GM12878 (cell line): ENCODE measurements around the gene SUSD6. TPM values are rescaled to one million over a fixed set of nuclear protein-coding genes. Genes with fewer than 3 reads are reported as not detected.
A peak's percentile ranks its signal among the peaks of the same experiment; 100 is the strongest.

Source experiments
- ATAC-seq: fragments of 200-7000 bp; cut with Tn5 transposase; 3 replicates; pipeline ENCODE4 v1.9.1; 2020; ENCODE audit warnings: mild to moderate bottlenecking, moderate library complexity
- BruUV-seq: library from RNA; stranded (reverse); fragments of 400-500 nt; replicated peaks from 2 replicates; lab custom pipeline; 2021; lab: Mats Ljungman, UMichigan
- CTCF ChIA-PET: fragments of 300-600 bp; sonication (Branson Sonifier 250); formaldehyde crosslinking; extraction: SDS; loops from one replicate; lab custom pipeline; 2021; ENCODE audit warnings: inconsistent platforms; lab: Yijun Ruan, JAX
- POLR2A ChIA-PET: fragments of 350-600 bp; formaldehyde crosslinking; extraction: SDS; loops from one replicate; lab custom pipeline; 2021; ENCODE audit warnings: inconsistent platforms; lab: Charles Lee
- RAD21 ChIA-PET: fragments of 300-600 bp; sonication (Branson Sonifier 250); formaldehyde crosslinking; loops from one replicate; lab custom pipeline; 2023; ENCODE audit warnings: antibody characterized with exemption; ENCODE audit not compliant: unreplicated experiment; lab: Charles Lee
- SMC1A ChIA-PET: fragments of 300-600 bp; sonication (Branson Sonifier 250); formaldehyde crosslinking; loops from one replicate; lab custom pipeline; 2023; ENCODE audit not compliant: unreplicated experiment, uncharacterized antibody; lab: Charles Lee
- DNase-seq: peaks from one replicate; pipeline ENCODE4 v3.0.0-alpha.2; 2011; ENCODE audit warnings: low read depth, low spot score
- FAIRE-seq: peaks from 3 replicates; lab custom pipeline; 2011; peaks lifted over from hg19 to GRCh38; lab: Jason Lieb, UNC
- H2AFZ ChIP-seq: 2 replicates; pipeline ENCODE4 v1.6.0; 2011; ENCODE audit warnings: low read depth, low read length, control low read depth; ENCODE audit not compliant: control insufficient read depth
- H3K27ac ChIP-seq: 2 replicates; pipeline ENCODE4 v1.5.1; 2011; ENCODE audit warnings: control low read depth; ENCODE audit not compliant: control insufficient read depth, insufficient read depth
- H3K27me3 ChIP-seq, 2 experiments: replicated peaks in 1 of 2; 2 replicates each; pipeline versions ENCODE4 v1.6.0 to v1.6.1; 2011; ENCODE audit warnings: low read length in 1 of 2; ENCODE audit not compliant: control insufficient read depth in 2 of 2, insufficient read depth in 2 of 2
- H3K36me3 ChIP-seq, 2 experiments: 2 replicates each; pipeline ENCODE4 v1.5.1; 2011; ENCODE audit warnings: low read length in 1 of 2; ENCODE audit not compliant: control insufficient read depth in 2 of 2, insufficient read depth in 2 of 2
- H3K4me1 ChIP-seq: 2 replicates; pipeline ENCODE4 v1.6.1; 2011; ENCODE audit warnings: mild to moderate bottlenecking, low read length, moderate library complexity, mixed read lengths; ENCODE audit not compliant: control insufficient read depth, insufficient read depth
- H3K4me2 ChIP-seq: 2 replicates; pipeline ENCODE4 v1.6.0; 2011; ENCODE audit warnings: control low read depth; ENCODE audit not compliant: control insufficient read depth, insufficient read depth
- H3K4me3 ChIP-seq: fragments of 200-600 bp; sonication (generic); 2 replicates; pipeline ENCODE4 v1.5.1; 2016
- H3K79me2 ChIP-seq: 2 replicates; pipeline ENCODE4 v1.6.0; 2011; ENCODE audit warnings: low read length; ENCODE audit not compliant: control insufficient read depth, insufficient read depth
- H3K9ac ChIP-seq: 2 replicates; pipeline ENCODE4 v1.8.0; 2011; ENCODE audit warnings: low read length, control low read depth, mixed read lengths; ENCODE audit not compliant: control insufficient read depth, insufficient read depth
- H3K9me3 ChIP-seq: replicated peaks from 3 replicates; pipeline ENCODE4 v1.5.1; 2011; ENCODE audit warnings: mild to moderate bottlenecking, low read length; ENCODE audit not compliant: control insufficient read depth, insufficient read depth
- H4K20me1 ChIP-seq: 2 replicates; pipeline ENCODE4 v1.6.0; 2011; ENCODE audit not compliant: control insufficient read depth, insufficient read depth
- ASH2L ChIP-seq: fragments of 300-600, 200-600 bp; sonication (generic); IDR thresholded peaks from 2 replicates; pipeline ENCODE4 v1.6.1; 2017; ENCODE audit warnings: low read depth, mild to moderate bottlenecking, borderline replicate concordance
- CBX3 ChIP-seq: fragments of 200-600 bp; sonication (generic); IDR thresholded peaks from 2 replicates; pipeline ENCODE4 v1.6.1; 2016; ENCODE audit warnings: low read depth, borderline replicate concordance
- CEBPB ChIP-seq, 2 experiments: fragments of 150-350 bp in 1 of 2; IDR thresholded peaks; 2 replicates each; pipeline ENCODE4 v1.6.1; 2012 to 2014; ENCODE audit warnings: low read depth in 2 of 2, low read length in 2 of 2, borderline replicate concordance in 1 of 2, inconsistent platforms in 1 of 2
- FOXK2 ChIP-seq: fragments of 450-650 bp; IDR thresholded peaks from 2 replicates; pipeline ENCODE4 v1.6.1; 2017; ENCODE audit warnings: mild to moderate bottlenecking, moderate library complexity
- HSF1 ChIP-seq: fragments of 150-350 bp; IDR thresholded peaks from 2 replicates; pipeline ENCODE4 v1.6.1; 2014; ENCODE audit warnings: mild to moderate bottlenecking, low read depth, low read length
- KAT2A ChIP-seq: conservative IDR thresholded peaks from 2 replicates; pipeline ENCODE4 v1.6.1; 2011; ENCODE audit warnings: low read depth, low read length; ENCODE audit not compliant: control insufficient read depth
- MYC ChIP-seq: IDR thresholded peaks from 2 replicates; pipeline ENCODE4 v1.6.1; 2011; ENCODE audit warnings: mild to moderate bottlenecking, low read length, moderate library complexity, inconsistent platforms; ENCODE audit not compliant: insufficient read depth, insufficient replicate concordance, insufficient read length, severe bottlenecking
- TCF12 ChIP-seq: IDR thresholded peaks from 2 replicates; pipeline ENCODE4 v1.6.1; 2011; ENCODE audit warnings: low read depth, mild to moderate bottlenecking, low read length
- ZNF592 ChIP-seq: fragments of 450-650 bp; IDR thresholded peaks from 2 replicates; pipeline ENCODE4 v1.6.1; 2017; ENCODE audit warnings: mild to moderate bottlenecking, moderate library complexity
- ZZZ3 ChIP-seq: IDR thresholded peaks from 2 replicates; pipeline ENCODE4 v1.6.1; 2011; ENCODE audit warnings: low read depth; ENCODE audit not compliant: control insufficient read depth, insufficient read length
- WGBS: methylation state at CpG from one replicate; pipeline ENCODE4 v1.1.6; 2016; ENCODE audit warnings: low lambda C conversion rate; ENCODE audit not compliant: insufficient replicate concordance, insufficient coverage; ENCODE audit errors: missing lambda C conversion rate; 5-methylcytosine and 5-hydroxymethylcytosine counted together
- in situ Hi-C: fragments of 300-500 bp; cut with MboI; formaldehyde crosslinking; loops from 9 replicates; pipeline ENCODE4 v1.14.3; 2018; ENCODE audit warnings: mixed read lengths
- intact Hi-C: fragments of 100-400 bp; cut with micrococcal nuclease; formaldehyde crosslinking; loops from one replicate; pipeline ENCODE4 v1.14.2; 2022; ENCODE audit not compliant: unreplicated experiment
- polyA plus RNA-seq, 11 experiments: library from polyadenylated mRNA; depleted of rRNA in 4 of 11; unstranded in 6 of 11; stranded (reverse) in 5 of 11; fragments of >200 nt; fragmentation: Nextera tagmentation in 4 of 11; fragmentation: Illumina TruSeq in 1 of 11; extraction: Ambion mirVana in 4 of 11; extraction: Trizol in 1 of 11; gene quantifications; 1 replicate in 1 of 11; 2 replicates in 10 of 11; pipeline versions ENCODE4 v1.2.1 to v1.2.3, GENCODE V29; 2011 to 2016; ENCODE audit warnings: inconsistent platforms in 2 of 11, missing spikeins in 2 of 11, low read depth in 1 of 11
- total RNA-seq, 4 experiments: library from RNA; depleted of rRNA in 3 of 4; stranded (reverse); fragments of >200 nt in 3 of 4; fragmentation: Illumina TruSeq in 1 of 4; extraction: Trizol in 1 of 4; gene quantifications; 2 replicates each; pipeline versions ENCODE4 v1.2.1 to v1.2.3, GENCODE V29; 2013 to 2021

Gene SUSD6
- total and polyA plus RNA-seq, 10 of the 15 experiments (the other 5 are each of a cell fraction or from before 2014, with no cell fraction given), result 6.6 to 39.8 (median 20.2) TPM

GRCh38 chr14:69635981-69636639 is 24.7 kb downstream of the SUSD6 start (continued):
- TF ChIP-seq MYC (no peak), CBX3 (no peak), ZZZ3 (no peak)

GRCh38 chr14:69636718-69637480 is 25.5 kb downstream of the SUSD6 start:
- peaks cover 99% of the 10 kb centered on the region for H3K79me2 ChIP-seq
- DNase-seq (no peak), ATAC-seq (no peak), FAIRE-seq (no peak)
- no peak overlapping the region for H2AFZ ChIP-seq
- no TSS peak for BruUV-seq
- peak overlapping the region; percentile 68 for H3K4me2 ChIP-seq
- H3K27me3 ChIP-seq, result no peaks in the 10 kb centered on the region
- SMC1A ChIA-PET, result interaction anchor here (1.3 to 17.8 kb wide), 9 partner anchors 11 to 59 kb away, joined by 4 to 336 read pairs (median 11); partner anchors contain the start of gene SUSD6
- peaks cover 0 to 8% of the 10 kb centered on the region in 2 experiments; a peak in 3 of 4 replicates for H3K36me3 ChIP-seq
- peak overlapping the region; percentile 14; the same call in 1 of the 2 replicates for H3K9ac ChIP-seq
- 73% methylated on average over 7 of the region's 7 CpGs for WGBS
- CTCF ChIA-PET, result interaction anchor here (1.0 to 5.1 kb wide), 6 partner anchors 11 to 52 kb away, joined by 3 to 30 read pairs (median 4); no protein-coding TSS in a partner anchor
- in situ Hi-C loops, result no loop called here
- no peak overlapping the region for H3K4me3 ChIP-seq
- H4K20me1 ChIP-seq, result no peaks in the 10 kb centered on the region
- peaks cover 67% of the 10 kb centered on the region for H3K4me1 ChIP-seq
- TF ChIP-seq HSF1, result no peak
- TF ChIP-seq ZNF592, result no peak
- no peak for TF ChIP-seq FOXK2
- TF ChIP-seq TCF12, result no peak
- TF ChIP-seq CEBPB (IDR thresholded peaks at IDR 0.05; ENCODE audit: borderline replicate concordance in 1 of 2, low read depth in 2 of 2, low read length in 2 of 2), result no peak
- TF ChIP-seq ASH2L, result no peak
- no peak for TF ChIP-seq KAT2A
- TF ChIP-seq, all 136 proteins: peak for 0
- POLR2A ChIA-PET, result interaction anchor here (1.3 to 8.7 kb wide), 6 partner anchors 8 to 22 kb away, joined by 3 to 88 read pairs (median 7); no protein-coding TSS in a partner anchor
- Histone ChIP-seq H3K9me3 (peaks cover 17% of the 10 kb centered on the region), H3K27ac (peak overlapping the region; percentile 72)
- intact Hi-C loops, result no loop called here
- RAD21 ChIA-PET, result interaction anchor here (0.9 to 6.1 kb wide), 9 partner anchors 8 to 36 kb away, joined by 3 to 63 read pairs (median 7); partner anchors contain the start of gene SUSD6
